Parathyroid adenoma (tissue), 2 donors: ENCODE measurements around the gene BBC3.

Experiments
- H2AFZ ChIP-seq: fragments of 300-600 bp; sonication (generic); one replicate; pipeline ENCODE4 v1.7.0; 2017; ENCODE audit warnings: antibody characterized with exemption, mild to moderate bottlenecking
- H3K27ac ChIP-seq: fragments of 300-600 bp; sonication (generic); one replicate; pipeline ENCODE4 v1.7.0; 2017
- H3K27me3 ChIP-seq: fragments of 300-600 bp; sonication (generic); one replicate; pipeline ENCODE4 v1.7.0; 2017; ENCODE audit warnings: low read length; ENCODE audit not compliant: control insufficient read depth, insufficient read depth
- H3K36me3 ChIP-seq: fragments of 300-600 bp; sonication (generic); one replicate; pipeline ENCODE4 v1.7.0; 2017; ENCODE audit warnings: low read length; ENCODE audit not compliant: control insufficient read depth, insufficient read depth
- H3K4me1 ChIP-seq: fragments of 300-600 bp; sonication (generic); one replicate; pipeline ENCODE4 v1.7.0; 2017; ENCODE audit warnings: control low read depth
- H3K4me2 ChIP-seq: fragments of 300-600 bp; sonication (generic); one replicate; pipeline ENCODE4 v1.7.0; 2017; ENCODE audit warnings: low read length
- H3K4me3 ChIP-seq: fragments of 300-600 bp; sonication (generic); one replicate; pipeline ENCODE4 v1.7.0; 2017; ENCODE audit warnings: low read depth, low read length
- H3K79me2 ChIP-seq: fragments of 300-600 bp; sonication (generic); one replicate; pipeline ENCODE4 v1.7.0; 2017; ENCODE audit warnings: control low read depth
- H3K9ac ChIP-seq: fragments of 300-600 bp; sonication (generic); one replicate; pipeline ENCODE4 v1.7.0; 2017; ENCODE audit warnings: mild to moderate bottlenecking
- H3K9me3 ChIP-seq: fragments of 300-600 bp; sonication (generic); one replicate; pipeline ENCODE4 v1.7.0; 2017; ENCODE audit warnings: low read length; ENCODE audit not compliant: control insufficient read depth
- CTCF ChIP-seq: fragments of 300-600 bp; sonication (generic); IDR thresholded peaks from one replicate; pipeline ENCODE4 v1.7.0; 2017; ENCODE audit warnings: antibody characterized with exemption, mild to moderate bottlenecking
- donor health status: primary hyperparathyroidism.

The BBC3 gene

GRCh38 chr19:47190167-47190727 is 40.8 kb downstream of the BBC3 start:
- peaks cover 12% of the 10 kb centered on the region for H3K4me1 ChIP-seq
- H3K4me2 ChIP-seq, result peak overlapping the region; percentile 21
- H2AFZ ChIP-seq, result peak overlapping the region; percentile 67
- TF ChIP-seq CTCF, result no peak
- H3K27me3 ChIP-seq, result no peaks in the 10 kb centered on the region
- no peak overlapping the region for H3K4me3 ChIP-seq
- peak overlapping the region; percentile 11 for H3K27ac ChIP-seq
- H3K9me3 ChIP-seq, result no peaks in the 10 kb centered on the region
- no peaks in the 10 kb centered on the region for H3K79me2 ChIP-seq
- no peaks in the 10 kb centered on the region for H3K36me3 ChIP-seq
- H3K9ac ChIP-seq, result no peak overlapping the region

- TF ChIP-seq CTCF, result no peak
- Histone ChIP-seq H3K4me3 (no peak overlapping the region), H3K27me3 (no peaks in the 10 kb centered on the region), H2AFZ (no peak overlapping the region), H3K9me3 (no peaks in the 10 kb centered on the region), H3K79me2 (no peaks in the 10 kb centered on the region), H3K36me3 (no peaks in the 10 kb centered on the region), H3K4me1 (peaks cover 12% of the 10 kb centered on the region), H3K9ac (no peak overlapping the region), H3K4me2 (no peak overlapping the region), H3K27ac (no peak overlapping the region)
These were observed 42.4 kb downstream of the BBC3 start for GRCh38 chr19:47188507-47189033.

GRCh38 chr19:47187797-47188196 is 43.2 kb downstream of the BBC3 start:
- no peaks in the 10 kb centered on the region for H3K27me3 ChIP-seq
- H2AFZ ChIP-seq, result no peak overlapping the region
- H3K9ac ChIP-seq, result no peak overlapping the region
- no peaks in the 10 kb centered on the region for H3K79me2 ChIP-seq
- H3K4me2 ChIP-seq, result no peak overlapping the region
- no peak for TF ChIP-seq CTCF
- no peaks in the 10 kb centered on the region for H3K36me3 ChIP-seq
- H3K9me3 ChIP-seq, result no peaks in the 10 kb centered on the region
- peaks cover 12% of the 10 kb centered on the region for H3K4me1 ChIP-seq
- no peak overlapping the region for H3K4me3 ChIP-seq
- no peak overlapping the region for H3K27ac ChIP-seq

GRCh38 chr19:47187335-47187655 is 43.7 kb downstream of the BBC3 start:
- Histone ChIP-seq H3K27ac (no peak overlapping the region), H3K79me2 (no peaks in the 10 kb centered on the region), H3K4me2 (no peak overlapping the region), H3K4me1 (peaks cover 12% of the 10 kb centered on the region), H3K9me3 (no peaks in the 10 kb centered on the region), H2AFZ (no peak overlapping the region), H3K9ac (no peak overlapping the region), H3K36me3 (no peaks in the 10 kb centered on the region), H3K4me3 (no peak overlapping the region), H3K27me3 (no peaks in the 10 kb centered on the region)
- no peak for TF ChIP-seq CTCF
